ENCODE data around the gene PRKCH. TPM values are rescaled to one million over a fixed set of nuclear protein-coding genes. Genes with fewer than 3 reads are reported as not detected.

The PRKCH gene
- total and polyA plus RNA-seq, 9 of the 15 experiments (the other 6 are each of a cell fraction or from before 2014, with no cell fraction given) = 0.61 to 4.4 (median 4.0) TPM

DNA sequence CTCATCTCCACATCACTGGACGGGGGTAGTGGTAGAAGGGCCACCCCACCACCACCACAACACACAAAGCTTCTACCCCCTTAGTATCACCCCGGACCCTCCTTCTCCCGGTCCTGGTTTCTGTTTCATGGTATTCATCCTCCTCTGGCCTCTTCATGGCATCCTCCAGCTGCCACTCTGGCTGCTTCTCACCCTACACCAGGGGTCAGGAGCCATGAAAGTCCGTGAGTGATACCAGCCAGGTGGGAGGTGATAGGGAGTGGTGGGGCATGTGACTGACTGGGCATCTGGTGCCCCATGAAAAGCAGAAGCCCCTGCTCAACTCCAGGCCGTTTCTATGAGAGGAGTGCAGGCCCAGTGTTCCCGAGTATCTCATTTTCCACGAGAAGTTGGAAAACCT, 222.6 kb downstream of the PRKCH start:
- Histone ChIP-seq H3K27me3 (ENCODE audit: control insufficient read depth in 2 of 2, insufficient read depth in 2 of 2, low read length in 2 of 2) (no peaks in the 10 kb centered on the region), H3K9me1 (ENCODE audit: control insufficient read depth, insufficient read depth, low read length) (no peaks in the 10 kb centered on the region), H4K20me1 (replicated peaks; ENCODE audit: control insufficient read depth, insufficient read depth, low read length) (no peaks in the 10 kb centered on the region), H3K4me2 (ENCODE audit: insufficient read depth, low read length) (no peak overlapping the region), H3K79me2 (ENCODE audit: control insufficient read depth, insufficient read depth, low read length) (no peaks in the 10 kb centered on the region), H3K27ac (ENCODE audit: extremely low read depth, low read depth, low read length) (no peak overlapping the region), H3K4me3 (no peak overlapping the region), H3K36me3 (ENCODE audit: control insufficient read depth, insufficient read depth, low read length) (no peaks in the 10 kb centered on the region), H3K9me3 (replicated peaks; ENCODE audit: control insufficient read depth, insufficient read depth, low read depth, low read length) (no peaks in the 10 kb centered on the region), H3K9ac (ENCODE audit: insufficient read depth in 1 of 2, low read depth in 2 of 2, low read length in 2 of 2) (no peak overlapping the region), H3K4me1 (replicated peaks in 1 of 2; ENCODE audit: control insufficient read depth in 2 of 2, insufficient read depth in 2 of 2, low read length in 2 of 2) (no peaks in the 10 kb centered on the region), H2AFZ (ENCODE audit: low read depth, low read length) (no peak overlapping the region)
- in situ Hi-C loops (cut with MboI) (no loop called here), intact Hi-C loops (cut with micrococcal nuclease) (no loop called here)
- CTCF ChIA-PET (ENCODE audit: low intra/inter-chr PET ratio) = no interaction called here
- no TSS peak for BruUV-seq (replicated peaks)
- WGBS (ENCODE audit: insufficient coverage, low coverage, missing lambda C conversion rate) = 42% methylated on average over 6 of the region's 7 CpGs
- POLR2A ChIA-PET = no interaction called here
- DNase-seq (ENCODE audit: extremely low read depth in 1 of 4, low spot score in 3 of 4) = no peak
- no peak for FAIRE-seq
- ATAC-seq = no peak
- TF ChIP-seq ZFPM2 (CRISPR knock-in tag; IDR thresholded peaks at IDR 0.05) (no peak), NUFIP1 (IDR thresholded peaks at IDR 0.05; ENCODE audit: partially characterized antibody) (no peak), LARP7 (IDR thresholded peaks at IDR 0.05) (no peak), HDAC2 (IDR thresholded peaks at IDR 0.05) (no peak), FOXA3 (CRISPR knock-in tag; conservative IDR thresholded peaks at IDR 0.05 in 1 of 2, IDR thresholded peaks at IDR 0.05 in 1 of 2) (no peak)
- TF ChIP-seq, protein P1, sequence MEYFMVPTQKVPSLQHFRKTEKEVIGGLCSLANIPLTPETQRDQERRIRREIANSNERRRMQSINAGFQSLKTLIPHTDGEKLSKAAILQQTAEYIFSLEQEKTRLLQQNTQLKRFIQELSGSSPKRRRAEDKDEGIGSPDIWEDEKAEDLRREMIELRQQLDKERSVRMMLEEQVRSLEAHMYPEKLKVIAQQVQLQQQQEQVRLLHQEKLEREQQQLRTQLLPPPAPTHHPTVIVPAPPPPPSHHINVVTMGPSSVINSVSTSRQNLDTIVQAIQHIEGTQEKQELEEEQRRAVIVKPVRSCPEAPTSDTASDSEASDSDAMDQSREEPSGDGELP (CRISPR knock-in tag; IDR thresholded peaks at IDR 0.05; ENCODE audit: borderline replicate concordance) = no peak
- TF ChIP-seq, protein P2, sequence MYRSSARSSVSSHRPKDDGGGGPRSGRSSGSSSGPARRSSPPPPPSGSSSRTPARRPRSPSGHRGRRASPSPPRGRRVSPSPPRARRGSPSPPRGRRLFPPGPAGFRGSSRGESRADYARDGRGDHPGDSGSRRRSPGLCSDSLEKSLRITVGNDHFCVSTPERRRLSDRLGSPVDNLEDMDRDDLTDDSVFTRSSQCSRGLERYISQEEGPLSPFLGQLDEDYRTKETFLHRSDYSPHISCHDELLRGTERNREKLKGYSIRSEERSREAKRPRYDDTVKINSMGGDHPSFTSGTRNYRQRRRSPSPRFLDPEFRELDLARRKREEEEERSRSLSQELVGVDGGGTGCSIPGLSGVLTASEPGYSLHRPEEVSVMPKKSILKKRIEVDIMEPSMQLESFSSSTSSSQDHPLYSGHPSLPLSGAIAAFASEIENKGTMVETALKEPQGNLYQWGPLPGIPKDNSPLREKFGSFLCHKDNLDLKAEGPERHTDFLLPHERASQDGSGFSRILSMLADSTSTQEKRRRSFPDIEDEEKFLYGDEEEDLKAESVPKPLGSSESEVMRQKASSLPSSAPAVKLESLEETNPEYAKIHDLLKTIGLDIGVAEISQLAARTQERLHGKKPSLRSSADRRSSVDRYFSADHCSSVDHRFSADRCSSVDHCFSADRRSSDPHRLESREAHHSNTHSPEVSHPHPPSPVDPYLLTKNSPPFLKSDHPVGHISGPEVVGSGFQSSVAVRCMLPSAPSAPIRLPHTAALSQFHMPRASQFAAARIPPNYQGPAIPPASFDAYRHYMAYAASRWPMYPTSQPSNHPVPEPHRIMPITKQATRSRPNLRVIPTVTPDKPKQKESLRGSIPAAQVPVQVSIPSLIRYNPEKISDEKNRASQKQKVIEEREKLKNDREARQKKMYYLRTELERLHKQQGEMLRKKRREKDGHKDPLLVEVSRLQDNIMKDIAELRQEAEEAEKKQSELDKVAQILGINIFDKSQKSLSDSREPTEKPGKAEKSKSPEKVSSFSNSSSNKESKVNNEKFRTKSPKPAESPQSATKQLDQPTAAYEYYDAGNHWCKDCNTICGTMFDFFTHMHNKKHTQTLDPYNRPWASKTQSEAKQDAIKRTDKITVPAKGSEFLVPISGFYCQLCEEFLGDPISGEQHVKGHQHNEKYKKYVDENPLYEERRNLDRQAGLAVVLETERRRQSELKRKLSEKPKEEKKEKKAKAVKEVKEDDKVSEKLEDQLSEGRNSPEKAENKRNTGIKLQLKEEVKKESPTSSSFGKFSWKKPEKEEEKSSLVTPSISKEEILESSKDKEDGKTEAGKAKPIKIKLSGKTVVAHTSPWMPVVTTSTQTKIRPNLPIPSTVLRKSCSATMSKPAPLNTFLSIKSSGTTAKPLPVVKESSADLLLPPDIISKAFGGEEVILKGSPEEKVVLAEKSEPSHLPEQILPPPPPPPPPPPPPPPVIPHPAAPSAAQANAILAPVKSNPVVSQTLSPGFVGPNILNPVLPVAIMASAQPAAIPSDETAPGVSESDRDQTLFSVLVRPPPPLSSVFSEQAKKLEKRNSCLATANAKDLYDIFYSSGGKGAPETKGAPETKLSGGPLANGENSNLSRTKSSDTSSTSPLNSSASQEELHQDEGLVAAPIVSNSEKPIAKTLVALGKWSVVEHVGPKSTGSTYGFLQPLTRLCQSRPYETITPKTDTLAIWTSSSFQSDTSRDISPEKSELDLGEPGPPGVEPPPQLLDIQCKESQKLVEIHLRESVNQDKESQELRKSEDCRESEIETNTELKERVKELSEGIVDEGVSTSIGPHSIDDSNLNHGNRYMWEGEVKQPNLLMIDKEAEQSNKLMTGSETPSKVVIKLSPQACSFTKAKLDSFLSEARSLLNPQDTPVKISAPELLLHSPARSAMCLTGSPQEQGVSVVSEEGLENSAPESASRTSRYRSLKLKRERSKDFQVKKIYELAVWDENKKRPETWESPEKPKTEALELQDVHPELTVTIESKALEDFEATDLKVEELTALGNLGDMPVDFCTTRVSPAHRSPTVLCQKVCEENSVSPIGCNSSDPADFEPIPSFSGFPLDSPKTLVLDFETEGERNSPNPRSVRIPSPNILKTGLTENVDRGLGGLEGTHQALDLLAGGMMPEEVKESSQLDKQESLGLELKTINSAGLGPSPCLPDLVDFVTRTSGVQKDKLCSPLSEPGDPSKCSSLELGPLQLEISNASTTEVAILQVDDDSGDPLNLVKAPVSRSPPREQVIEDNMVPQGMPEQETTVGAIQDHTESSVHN (IDR thresholded peaks at IDR 0.05; ENCODE audit: borderline replicate concordance in 1 of 2, low read depth in 1 of 2) = no peak
- TF ChIP-seq, protein P3, sequence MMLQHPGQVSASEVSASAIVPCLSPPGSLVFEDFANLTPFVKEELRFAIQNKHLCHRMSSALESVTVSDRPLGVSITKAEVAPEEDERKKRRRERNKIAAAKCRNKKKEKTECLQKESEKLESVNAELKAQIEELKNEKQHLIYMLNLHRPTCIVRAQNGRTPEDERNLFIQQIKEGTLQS (IDR thresholded peaks at IDR 0.05) = no peak
- TF ChIP-seq, protein P3 (CRISPR knock-in tag; conservative IDR thresholded peaks at IDR 0.05) = no peak
- TF ChIP-seq, protein P4, sequence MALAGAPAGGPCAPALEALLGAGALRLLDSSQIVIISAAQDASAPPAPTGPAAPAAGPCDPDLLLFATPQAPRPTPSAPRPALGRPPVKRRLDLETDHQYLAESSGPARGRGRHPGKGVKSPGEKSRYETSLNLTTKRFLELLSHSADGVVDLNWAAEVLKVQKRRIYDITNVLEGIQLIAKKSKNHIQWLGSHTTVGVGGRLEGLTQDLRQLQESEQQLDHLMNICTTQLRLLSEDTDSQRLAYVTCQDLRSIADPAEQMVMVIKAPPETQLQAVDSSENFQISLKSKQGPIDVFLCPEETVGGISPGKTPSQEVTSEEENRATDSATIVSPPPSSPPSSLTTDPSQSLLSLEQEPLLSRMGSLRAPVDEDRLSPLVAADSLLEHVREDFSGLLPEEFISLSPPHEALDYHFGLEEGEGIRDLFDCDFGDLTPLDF (CRISPR knock-in tag; IDR thresholded peaks at IDR 0.05) = no peak
- TF ChIP-seq, protein P5, sequence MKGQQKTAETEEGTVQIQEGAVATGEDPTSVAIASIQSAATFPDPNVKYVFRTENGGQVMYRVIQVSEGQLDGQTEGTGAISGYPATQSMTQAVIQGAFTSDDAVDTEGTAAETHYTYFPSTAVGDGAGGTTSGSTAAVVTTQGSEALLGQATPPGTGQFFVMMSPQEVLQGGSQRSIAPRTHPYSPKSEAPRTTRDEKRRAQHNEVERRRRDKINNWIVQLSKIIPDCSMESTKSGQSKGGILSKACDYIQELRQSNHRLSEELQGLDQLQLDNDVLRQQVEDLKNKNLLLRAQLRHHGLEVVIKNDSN (CRISPR knock-in tag; IDR thresholded peaks at IDR 0.05) = no peak
